ENCODE results near the gene ZNF548. TPM values are rescaled to one million over a fixed set of nuclear protein-coding genes. Genes with fewer than 3 reads are reported as not detected.

Gene ZNF548
- total RNA-seq, 1 experiment from 2014 or later, result 14.7 TPM

- BruUV-seq (replicated peaks), result no TSS peak
- H3K4me1 ChIP-seq (ENCODE audit: control insufficient read depth, insufficient read depth, low read length), result peaks cover 11% of the 10 kb centered on the region; the same call in 1 of the 2 replicates
- DNase-seq (ENCODE audit: low read depth, low spot score) (no peak), ATAC-seq (no peak)
- ChIA-PET CTCF (no interaction called here), POLR2A (interaction anchor here (0.5 kb wide), 1 partner anchor 51 kb away, joined by 4 read pairs; no protein-coding TSS in a partner anchor)
- H3K36me3 ChIP-seq (ENCODE audit: control insufficient read depth, insufficient read depth, low read length), result peaks cover 5% of the 10 kb centered on the region; the same call in 1 of the 2 replicates
- no peaks in the 10 kb centered on the region for H3K9me3 ChIP-seq (ENCODE audit: control insufficient read depth, insufficient read depth, low read depth, low read length)
- H3K4me3 ChIP-seq (ENCODE audit: low read depth in 2 of 2, low read length in 2 of 2), result no peak overlapping the region
- TF ChIP-seq REST (IDR thresholded peaks at IDR 0.05; ENCODE audit: insufficient read depth in 1 of 2, low read depth in 2 of 2, low read length in 1 of 2) (no peak), TCF7L2 (IDR thresholded peaks at IDR 0.05; ENCODE audit: low read depth, low read length) (no peak), POLR2AphosphoS5 (IDR thresholded peaks at IDR 0.05; ENCODE audit: low read depth, low read length) (no peak), SIN3A (IDR thresholded peaks at IDR 0.05; ENCODE audit: borderline replicate concordance, insufficient read depth, low read depth, low read length) (no peak), CTCF (IDR thresholded peaks at IDR 0.05) (no peak)
- no peak overlapping the region for H3K27ac ChIP-seq (ENCODE audit: low read length)
- intact Hi-C loops (cut with micrococcal nuclease; ENCODE audit: unreplicated experiment) (no loop called here), in situ Hi-C loops (cut with HindIII; ENCODE audit: low pct_unique_long_range_greater_than_20kb, low sequenced_read_pairs) (no loop called here)
- no peaks in the 10 kb centered on the region for H3K27me3 ChIP-seq (ENCODE audit: control insufficient read depth, insufficient read depth, low read length)
Observed at GRCh38 chr19:57348136-57348535, 41.5 kb upstream of the ZNF548 start.

GRCh38 chr19:57350877-57351805 is 38.5 kb upstream of the ZNF548 start, which contains the start of gene ZNF304:
ZNF304 (plus strand) TSS chr19:57351271; CDS start chr19:57351665, 394 bp downstream.
- DNase-seq (ENCODE audit: low read depth, low spot score) (peak; percentile 86), ATAC-seq (peak; percentile 100)
- Histone ChIP-seq H3K9me3 (ENCODE audit: control insufficient read depth, insufficient read depth, low read depth, low read length) (peaks cover 15% of the 10 kb centered on the region), H3K27ac (ENCODE audit: low read length) (peak within 1 kb of the TSS; percentile 90), H3K4me3 (ENCODE audit: low read depth in 2 of 2, low read length in 2 of 2) (peak within 1 kb of the TSS; percentile 87 to 97), H3K36me3 (ENCODE audit: control insufficient read depth, insufficient read depth, low read length) (peaks cover 7% of the 10 kb centered on the region), H3K4me1 (ENCODE audit: control insufficient read depth, insufficient read depth, low read length) (peaks cover 11% of the 10 kb centered on the region; the same call in 1 of the 2 replicates), H3K27me3 (ENCODE audit: control insufficient read depth, insufficient read depth, low read length) (no peaks in the 10 kb centered on the region)
- BruUV-seq (replicated peaks), result no TSS peak
- TF ChIP-seq POLR2AphosphoS5 (IDR thresholded peaks at IDR 0.05; ENCODE audit: low read depth, low read length), result peak; percentile 80; the same call in 1 of the 2 replicates
- TF ChIP-seq REST (IDR thresholded peaks at IDR 0.05; ENCODE audit: insufficient read depth in 1 of 2, low read depth in 2 of 2, low read length in 1 of 2), result no peak
- ChIA-PET POLR2A (interaction anchor here (0.7 kb wide), 1 partner anchor 38 kb away, joined by 3 read pairs; the partner anchor contains the start of gene ZNF548), CTCF (no interaction called here)
- intact Hi-C loops (cut with micrococcal nuclease; ENCODE audit: unreplicated experiment) (no loop called here), in situ Hi-C loops (cut with HindIII; ENCODE audit: low pct_unique_long_range_greater_than_20kb, low sequenced_read_pairs) (no loop called here)
